HG03521 (cell line): ENCODE data around the gene ZNF74.
"Not testable (repeated sequence)": the region's sequence is repeated elsewhere in the genome, so short reads cannot be mapped to it uniquely, and the experiment has no call there.

Source experiments
- ATAC-seq: cut with Tn5 transposase; IDR thresholded peaks from one replicate; pipeline ENCODE4 v1.9.1; 2021; ENCODE audit warnings: mild to moderate bottlenecking, moderate library complexity; ENCODE audit not compliant: unreplicated experiment

The ZNF74 gene

DNA sequence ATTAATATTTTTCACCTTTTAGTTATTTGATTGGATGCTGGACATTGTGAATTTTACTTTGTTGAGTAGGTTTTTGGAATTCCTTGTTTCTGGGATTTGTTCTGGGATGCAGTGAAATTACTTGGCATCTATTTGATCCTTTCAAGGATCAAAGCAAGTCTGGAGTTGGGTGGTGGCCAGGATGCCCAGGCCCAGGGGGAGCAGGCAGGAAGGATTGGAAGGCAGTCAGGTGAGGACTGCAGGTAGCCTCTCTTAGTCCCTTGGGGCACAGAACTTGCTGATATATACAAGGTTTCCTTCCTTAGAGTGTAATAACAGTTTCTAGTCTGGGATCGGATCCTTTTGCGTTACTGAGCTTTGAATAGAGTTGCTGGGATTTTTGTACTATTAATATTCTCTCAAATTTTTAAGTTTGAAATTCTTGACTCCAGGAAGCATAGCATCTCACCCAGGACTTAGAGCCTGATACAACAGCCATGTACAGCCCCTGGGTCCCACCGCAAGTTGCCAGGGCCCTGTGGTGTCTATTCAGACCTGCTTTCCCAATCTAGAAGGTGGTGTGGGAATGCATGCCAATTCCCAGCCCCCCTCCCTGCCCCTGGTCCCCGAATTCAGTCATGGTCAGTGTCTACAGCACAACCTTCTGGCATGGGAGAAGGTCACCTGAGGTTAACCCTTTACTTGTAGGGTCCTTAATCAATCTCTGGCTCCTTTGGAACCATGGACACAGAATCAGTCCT lies 6.1 kb downstream of the ZNF74 start:
- ATAC-seq: no peak

DNA sequence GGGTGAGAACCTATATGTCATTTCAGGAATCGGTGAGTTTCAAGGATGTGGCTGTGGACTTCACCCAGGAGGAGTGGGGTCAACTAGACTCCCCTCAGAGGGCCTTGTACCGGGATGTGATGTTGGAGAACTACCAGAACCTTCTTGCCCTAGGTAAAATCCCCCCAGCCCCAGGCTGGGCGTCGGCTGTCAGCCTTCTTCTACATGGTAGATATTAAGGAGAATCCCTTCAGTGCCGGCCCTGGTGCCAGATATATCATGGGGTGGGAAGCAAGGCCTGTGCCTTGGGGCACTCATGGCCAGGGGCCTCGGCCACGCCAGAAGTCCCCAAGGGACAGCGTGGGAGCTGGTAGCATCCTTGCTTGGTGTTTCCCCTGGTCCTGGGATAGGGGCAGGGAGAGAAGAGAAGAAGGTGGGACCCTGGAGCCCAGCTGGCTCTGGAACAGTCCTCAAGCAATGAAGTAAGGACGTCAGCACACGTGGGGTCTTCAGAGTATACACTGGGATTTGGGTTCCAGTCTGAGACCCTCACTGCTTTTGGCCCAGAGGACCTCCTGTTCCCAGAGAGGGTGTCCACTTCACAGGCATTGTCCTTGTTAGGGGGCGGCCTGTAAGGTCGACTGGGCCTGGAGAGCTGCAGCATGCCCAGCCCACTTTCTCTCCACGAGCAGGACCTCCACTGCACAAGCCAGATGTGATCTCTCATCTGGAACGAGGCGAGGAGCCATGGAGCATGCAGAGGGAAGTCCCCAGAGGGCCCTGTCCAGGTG lies 6.8 kb downstream of the ZNF74 start:
- ATAC-seq: no peak

DNA sequence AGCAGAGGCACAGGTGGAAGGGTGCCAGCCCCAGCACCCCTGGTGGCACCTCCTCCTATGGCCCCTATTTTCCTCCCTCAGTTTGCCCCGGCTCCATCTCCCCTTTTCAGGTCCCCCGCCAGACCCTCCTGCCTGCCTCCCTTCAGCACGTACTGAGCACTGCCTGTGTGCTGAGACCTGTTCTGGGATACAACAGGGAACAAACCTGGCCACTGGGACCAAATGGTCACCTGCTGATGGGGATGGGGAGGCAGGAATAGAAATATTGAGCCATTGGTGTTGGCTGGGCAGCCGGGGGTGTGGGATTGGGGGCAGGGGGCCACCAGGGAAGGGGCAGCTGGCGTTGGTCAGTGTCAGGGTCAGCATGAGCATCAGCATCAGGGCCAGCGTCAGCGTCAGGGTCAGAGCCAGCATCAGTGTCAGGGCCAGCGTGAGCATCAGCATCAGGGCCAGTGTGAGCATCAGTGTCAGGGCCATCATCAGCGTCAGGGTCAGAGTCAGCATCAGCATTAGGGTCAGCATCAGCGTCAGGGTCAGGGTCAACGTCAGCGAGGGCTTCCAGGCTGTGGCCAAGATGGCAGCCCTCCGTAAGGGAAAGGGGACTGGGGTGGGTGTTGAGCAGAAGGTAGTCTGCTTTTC lies 7.5 kb downstream of the ZNF74 start:
- no peak for ATAC-seq

DNA sequence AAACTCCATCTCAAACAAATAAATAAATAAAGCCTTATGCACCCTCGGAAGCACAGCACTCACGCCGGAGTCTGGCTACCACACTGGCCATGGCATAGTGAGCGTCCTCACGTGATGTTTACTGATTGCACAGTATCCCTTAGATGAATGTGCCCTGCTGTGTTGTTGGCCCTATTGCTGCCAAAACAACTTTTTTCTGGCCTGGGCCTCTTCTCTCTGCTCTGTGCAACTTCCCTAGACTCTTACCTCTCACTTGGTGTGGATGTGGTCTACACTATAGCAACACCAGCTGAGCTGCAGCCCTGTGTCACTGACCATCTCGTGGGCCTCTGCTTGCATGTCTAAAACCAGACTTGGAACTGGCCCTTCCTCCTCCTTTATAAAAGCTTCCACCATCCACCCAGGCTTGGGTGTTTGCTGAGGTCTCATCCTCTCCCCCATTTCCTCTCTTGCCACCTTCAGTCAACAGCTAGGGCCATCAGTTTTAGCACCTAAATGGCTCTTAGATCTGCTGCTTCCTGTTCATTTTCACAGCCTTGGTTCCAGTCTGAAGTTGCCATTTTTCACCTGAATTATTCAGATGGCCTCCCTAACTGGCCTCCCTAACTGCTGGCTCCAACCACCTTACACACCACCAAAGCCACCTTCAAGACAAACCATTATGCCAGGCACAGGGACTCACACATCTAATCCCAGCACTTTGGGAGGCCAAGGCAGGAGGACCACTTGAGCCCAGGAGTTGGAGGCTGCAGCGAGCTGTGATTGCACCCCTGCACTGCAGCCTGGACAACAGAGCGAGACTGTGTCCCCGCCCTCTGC lies 9.2 kb downstream of the ZNF74 start:
- ATAC-seq: no peak

DNA sequence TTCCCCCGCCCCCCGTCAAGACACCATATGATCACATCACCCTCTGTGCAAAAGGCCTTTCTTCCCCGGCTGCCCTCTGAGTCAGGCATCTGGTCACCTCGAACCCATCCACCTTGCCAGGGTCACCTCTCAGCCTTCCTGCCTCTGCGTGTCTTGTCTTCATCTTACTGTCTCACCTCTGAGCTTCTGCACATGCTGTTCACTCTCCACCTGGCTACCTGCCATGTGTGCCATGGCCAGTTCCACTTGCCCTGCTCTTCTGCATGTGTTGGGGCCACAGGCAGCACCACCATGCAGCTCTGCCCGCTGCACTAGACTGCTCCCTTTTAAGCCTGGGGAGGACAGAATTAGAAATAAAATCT lies 9.8 kb downstream of the ZNF74 start:
- ATAC-seq: no peak

DNA sequence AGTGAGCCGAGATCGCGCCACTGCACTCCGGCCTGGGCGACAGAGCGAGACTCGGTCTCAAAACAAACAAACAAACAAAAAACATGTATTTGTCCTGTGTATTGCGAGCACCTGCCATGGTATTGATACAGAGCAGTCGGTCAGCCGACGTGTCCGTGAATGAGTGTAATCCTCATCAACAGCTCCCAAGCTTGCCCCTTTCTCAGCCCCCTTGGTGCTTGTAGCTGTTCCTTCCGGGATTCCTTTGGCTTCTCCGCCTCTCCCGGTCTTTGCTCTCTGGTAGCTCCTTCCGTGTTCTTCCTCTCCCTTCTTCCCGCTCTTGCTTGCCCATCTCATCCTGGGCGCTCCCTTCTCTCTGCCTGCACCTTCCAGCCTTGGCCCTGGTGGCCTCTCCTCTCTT lies 10.9 kb downstream of the ZNF74 start:
- ATAC-seq: no peak

DNA sequence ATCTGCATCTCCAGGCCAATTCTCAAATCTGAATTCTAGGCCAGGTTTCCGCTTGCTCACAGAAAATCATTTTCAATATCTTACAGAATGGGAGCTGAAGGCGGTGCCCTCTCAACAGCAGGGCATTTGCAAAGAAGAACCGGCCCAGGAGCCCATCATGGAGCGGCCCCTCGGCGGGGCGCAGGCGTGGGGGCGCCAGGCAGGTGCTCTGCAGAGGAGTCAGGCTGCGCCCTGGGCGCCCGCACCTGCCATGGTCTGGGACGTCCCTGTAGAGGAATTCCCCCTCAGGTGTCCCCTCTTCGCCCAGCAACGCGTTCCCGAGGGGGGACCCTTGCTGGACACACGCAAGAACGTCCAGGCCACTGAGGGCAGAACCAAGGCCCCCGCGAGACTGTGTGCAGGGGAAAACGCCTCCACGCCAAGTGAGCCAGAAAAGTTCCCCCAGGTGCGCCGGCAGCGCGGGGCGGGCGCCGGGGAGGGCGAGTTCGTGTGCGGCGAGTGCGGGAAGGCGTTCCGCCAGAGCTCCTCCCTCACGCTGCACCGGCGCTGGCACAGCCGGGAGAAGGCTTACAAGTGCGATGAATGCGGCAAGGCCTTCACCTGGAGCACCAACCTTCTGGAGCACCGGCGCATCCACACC lies 11.5 kb downstream of the ZNF74 start:
- ATAC-seq: no peak

DNA sequence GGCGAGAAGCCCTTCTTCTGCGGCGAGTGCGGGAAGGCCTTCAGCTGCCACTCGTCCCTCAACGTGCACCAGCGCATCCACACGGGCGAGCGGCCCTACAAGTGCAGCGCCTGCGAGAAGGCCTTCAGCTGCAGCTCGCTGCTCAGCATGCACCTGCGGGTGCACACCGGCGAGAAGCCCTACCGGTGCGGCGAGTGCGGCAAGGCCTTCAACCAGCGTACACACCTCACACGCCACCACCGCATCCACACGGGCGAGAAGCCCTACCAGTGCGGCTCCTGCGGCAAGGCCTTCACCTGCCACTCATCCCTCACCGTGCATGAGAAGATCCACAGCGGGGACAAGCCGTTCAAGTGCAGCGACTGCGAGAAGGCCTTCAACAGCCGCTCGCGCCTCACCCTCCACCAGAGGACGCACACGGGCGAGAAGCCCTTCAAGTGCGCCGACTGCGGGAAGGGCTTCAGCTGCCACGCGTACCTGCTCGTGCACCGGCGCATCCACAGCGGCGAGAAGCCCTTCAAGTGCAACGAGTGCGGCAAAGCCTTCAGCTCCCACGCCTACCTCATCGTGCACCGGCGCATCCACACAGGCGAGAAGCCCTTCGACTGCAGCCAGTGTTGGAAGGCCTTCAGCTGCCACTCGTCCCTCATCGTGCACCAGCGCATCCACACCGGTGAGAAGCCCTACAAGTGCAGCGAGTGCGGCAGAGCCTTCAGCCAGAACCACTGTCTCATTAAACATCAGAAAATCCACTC lies 12.2 kb downstream of the ZNF74 start:
- ATAC-seq: no peak

DNA sequence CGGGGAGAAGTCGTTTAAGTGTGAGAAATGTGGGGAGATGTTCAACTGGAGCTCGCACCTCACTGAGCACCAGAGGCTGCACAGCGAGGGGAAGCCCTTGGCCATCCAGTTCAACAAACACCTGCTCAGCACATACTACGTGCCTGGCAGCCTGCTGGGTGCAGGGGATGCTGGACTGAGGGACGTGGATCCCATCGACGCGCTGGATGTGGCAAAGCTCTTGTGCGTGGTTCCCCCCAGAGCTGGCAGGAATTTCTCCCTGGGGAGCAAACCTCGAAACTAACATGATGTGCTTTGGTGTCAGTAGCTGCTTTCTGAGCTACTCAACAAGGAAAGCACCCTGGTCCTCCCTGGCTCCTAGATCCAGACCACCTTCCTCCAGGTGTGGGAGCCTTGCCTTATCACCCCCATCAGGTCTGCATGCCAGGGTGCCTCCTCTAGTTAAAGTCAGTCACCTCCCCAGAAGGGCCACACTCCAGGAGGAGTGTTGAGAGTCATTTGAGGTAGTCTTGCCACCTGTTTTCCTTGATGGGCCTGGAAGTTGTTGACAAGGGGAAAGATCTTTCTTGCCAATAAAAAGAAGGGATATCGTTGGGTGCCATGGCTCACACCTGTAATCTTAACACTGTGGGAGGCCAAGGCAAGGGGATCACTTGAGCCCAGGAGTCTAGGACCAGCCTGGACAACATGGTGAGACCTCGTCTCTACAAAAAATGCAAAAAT lies 12.9 kb downstream of the ZNF74 start:
- ATAC-seq: no peak

DNA sequence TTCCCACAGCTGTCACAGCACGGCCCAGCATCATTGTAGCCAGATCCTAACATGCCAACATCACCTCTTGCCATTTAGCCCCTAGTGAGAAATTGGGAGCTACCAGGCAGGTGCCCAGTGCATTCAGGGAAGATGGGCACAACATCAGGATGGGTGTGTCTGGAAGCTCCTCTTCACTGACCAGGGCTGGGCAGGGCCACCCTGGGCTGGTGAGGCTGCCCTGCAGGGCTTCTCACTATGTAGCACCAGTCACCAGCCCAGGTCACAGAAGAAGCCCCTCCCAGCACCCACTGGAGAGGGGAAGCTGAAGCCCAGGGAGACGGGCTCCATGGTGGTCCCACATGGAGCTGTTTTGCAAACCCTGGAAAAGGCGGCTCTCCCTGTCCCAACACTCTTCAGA lies 13.9 kb downstream of the ZNF74 start:
- ATAC-seq: no peak

DNA sequence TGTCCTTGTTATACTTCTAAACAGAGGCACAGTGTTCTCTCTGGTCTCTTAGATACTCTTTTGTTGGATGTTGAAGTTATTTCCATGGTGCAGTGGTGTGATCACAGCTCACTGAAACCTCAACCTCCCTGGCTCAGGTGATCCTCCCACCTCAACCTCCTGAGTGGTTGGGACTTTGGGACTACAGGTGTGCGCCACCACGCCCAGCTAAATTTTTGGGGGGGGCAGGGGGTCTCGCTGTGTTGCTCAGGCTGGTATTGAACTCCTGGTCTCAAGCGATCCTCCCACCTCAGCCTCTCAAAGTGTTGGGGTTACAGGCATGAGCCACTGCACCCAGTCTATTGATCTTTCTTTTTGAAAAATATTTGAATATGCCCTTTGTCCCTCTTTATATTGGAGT lies 14.9 kb downstream of the ZNF74 start:
- no peak for ATAC-seq

DNA sequence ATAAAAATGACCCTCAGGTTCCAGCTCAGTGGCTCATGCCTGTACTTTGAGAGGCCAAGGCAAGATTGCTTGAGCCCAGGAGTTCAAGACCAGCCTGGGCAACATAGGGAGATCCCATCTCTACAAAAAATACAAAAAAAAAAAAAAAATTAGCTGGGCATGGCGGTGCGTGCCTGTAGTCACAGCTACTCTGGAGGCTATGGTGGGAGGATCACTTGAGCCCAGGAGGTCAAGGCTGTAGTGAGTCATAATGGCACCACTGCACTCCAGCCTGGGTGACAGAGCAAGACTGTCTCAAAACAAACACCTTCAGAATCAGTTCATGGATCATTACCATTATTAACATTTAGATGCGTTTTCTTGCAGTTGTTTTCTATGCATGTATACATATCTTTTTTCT lies 15.4 kb downstream of the ZNF74 start:
- ATAC-seq: not testable (repeated sequence)

DNA sequence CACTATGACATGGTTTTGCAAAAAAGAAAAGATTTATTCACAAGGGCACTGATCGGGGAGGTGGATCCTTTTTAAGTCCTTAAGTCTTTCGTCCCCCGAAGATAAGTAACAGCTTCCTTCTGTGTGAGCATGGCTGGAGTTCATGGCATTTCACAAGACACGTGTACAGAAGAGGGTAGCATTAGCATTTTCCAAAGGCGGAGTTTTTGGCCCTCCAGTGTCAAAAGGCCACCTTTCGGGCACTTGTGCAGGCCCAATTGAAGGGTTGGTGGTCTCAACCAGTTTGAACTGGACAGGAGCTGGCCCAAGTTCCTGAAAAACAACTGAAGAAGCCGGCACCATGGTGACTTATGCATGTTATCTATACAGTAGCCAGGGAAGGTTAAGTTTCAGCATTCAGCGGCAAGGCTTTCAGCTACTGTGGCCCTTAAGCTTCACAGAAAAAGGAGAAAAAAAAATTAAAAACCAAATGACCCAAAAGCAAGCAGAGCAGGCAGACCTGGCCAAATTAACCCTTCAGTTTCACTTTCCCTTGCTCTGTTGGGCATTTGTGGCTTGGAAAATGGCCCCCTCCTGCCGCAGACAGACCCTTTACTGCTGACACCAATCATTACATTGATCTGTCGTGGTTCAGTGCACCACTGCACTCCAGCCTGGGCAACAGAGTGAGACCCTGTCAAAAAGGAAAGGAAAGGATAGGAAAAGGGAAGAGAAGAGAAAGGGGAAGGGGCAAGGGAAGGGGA lies 18.7 kb downstream of the ZNF74 start:
- ATAC-seq: no peak

DNA sequence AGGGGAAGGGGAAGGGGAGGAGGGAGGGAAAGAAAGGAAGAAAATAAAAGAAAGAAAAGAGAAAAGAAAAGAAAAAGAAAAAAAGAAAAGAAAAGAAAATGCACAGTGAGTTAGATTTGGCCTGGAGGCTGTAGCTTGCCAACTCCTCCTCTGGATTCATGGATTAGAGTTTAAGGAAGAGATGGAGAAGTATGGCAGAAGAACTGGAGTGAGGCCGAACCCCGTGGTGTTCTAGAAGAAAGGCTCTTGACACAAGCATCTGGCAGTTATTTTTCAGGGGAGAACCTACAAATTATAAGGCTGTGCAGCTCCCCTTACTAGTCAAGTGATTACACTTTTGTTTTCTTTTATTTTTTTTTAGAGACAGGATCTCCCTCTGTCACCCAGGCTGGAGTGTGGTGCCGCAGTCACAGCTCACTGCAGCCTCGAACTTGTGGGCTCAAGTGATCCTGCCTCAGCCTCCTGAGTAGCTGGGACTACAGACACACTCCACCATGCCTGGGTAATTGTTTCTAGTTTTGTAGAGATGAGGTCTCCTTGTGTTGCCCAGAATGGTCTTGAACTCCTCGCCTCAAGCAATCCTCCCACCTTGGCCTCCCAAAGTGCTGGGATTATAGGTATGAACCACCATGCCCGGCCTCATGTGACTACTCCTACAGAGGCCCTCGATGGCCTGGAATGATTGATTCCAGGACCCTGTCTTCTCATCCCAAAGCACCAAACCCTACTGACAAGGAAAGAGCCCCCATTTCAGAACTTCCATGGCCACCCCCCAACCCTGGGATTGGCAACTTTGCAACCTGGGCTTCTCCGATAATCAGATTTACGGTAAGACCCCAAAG lies 19.5 kb downstream of the ZNF74 start:
- no peak for ATAC-seq

DNA sequence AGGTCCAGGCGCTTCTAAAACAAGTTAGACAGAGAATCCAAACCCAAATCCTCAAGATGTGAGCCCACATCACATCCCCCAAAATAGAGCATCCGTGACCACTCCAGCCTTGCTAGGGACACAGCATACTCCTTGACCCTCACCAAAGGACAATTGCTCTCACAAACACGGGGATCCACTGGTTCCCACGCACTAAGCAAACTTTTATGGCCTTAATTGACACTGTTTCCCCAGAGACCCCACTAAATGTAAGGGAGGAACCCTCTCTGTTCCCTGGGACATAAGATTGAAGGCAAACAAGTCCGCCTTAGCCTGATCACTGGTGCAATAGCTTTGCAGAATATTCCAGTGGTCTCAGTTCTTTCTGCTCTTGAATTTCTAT lies 20.1 kb downstream of the ZNF74 start:
- ATAC-seq: no peak

DNA sequence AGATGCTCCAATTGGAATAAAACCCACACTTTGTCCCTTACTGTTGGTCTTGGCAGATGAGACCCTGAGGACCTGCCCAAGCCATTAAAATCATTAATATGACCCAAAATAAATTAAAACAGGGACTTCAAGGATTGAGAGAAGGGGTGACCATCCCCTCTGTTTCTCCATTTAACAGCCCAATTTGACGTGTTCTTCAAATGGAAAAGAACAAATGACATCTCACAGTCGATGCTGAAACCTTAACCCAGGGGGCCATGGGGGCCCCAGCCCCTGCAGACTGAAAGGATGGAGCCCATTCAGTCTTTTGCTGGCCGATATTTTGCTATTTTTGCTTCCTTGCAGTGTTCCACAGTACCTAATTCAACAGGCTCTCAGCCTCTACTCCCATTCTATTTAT lies 20.5 kb downstream of the ZNF74 start:
- ATAC-seq: no peak

DNA sequence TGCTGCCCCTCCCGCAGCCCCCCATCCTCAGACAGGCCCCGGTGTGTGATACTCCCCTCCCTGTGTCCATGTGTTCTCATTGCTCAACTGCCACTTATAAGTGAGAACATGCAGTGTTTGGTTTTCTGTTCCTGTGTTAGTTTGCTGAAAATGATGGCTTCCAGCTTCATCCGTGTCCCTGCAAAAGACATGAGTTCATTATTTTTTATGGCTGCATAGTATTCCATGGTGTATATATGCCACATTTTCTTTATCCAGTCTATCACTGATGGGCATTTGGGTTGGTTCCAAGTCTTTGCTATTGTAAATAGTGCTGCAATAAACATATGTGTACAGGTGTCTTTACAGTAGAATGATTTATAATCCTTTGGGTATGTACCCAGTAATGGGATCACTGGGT lies 21.3 kb downstream of the ZNF74 start:
- ATAC-seq: not testable (repeated sequence)

DNA sequence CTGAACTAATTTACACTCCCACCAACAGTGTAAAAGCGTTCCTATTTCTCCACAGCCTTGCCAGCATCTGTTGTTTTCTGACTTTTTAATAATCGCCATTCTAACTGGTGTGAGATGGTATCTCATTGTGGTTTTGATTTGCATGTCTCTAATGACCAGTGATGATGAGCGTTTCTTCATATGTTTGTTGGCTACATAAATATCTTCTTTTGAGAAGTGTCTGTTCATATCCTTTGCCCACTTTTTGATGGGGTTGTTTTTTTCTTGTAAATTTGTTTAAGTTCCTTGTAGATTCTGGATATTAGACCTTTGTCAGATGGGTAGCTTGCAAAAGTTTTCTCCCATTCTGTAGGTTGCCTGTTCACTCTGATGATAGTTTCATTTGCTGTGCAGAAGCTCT lies 21.7 kb downstream of the ZNF74 start:
- not testable (repeated sequence) for ATAC-seq
